ENCODE data around the gene TMEM106C. TPM values are rescaled to one million over a fixed set of nuclear protein-coding genes. Genes with fewer than 3 reads are reported as not detected.
A peak's percentile ranks its signal among the peaks of the same experiment; 100 is the strongest.

TMEM106C gene
- total RNA-seq, 1 experiment from 2014 or later = 48.3 TPM

DNA sequence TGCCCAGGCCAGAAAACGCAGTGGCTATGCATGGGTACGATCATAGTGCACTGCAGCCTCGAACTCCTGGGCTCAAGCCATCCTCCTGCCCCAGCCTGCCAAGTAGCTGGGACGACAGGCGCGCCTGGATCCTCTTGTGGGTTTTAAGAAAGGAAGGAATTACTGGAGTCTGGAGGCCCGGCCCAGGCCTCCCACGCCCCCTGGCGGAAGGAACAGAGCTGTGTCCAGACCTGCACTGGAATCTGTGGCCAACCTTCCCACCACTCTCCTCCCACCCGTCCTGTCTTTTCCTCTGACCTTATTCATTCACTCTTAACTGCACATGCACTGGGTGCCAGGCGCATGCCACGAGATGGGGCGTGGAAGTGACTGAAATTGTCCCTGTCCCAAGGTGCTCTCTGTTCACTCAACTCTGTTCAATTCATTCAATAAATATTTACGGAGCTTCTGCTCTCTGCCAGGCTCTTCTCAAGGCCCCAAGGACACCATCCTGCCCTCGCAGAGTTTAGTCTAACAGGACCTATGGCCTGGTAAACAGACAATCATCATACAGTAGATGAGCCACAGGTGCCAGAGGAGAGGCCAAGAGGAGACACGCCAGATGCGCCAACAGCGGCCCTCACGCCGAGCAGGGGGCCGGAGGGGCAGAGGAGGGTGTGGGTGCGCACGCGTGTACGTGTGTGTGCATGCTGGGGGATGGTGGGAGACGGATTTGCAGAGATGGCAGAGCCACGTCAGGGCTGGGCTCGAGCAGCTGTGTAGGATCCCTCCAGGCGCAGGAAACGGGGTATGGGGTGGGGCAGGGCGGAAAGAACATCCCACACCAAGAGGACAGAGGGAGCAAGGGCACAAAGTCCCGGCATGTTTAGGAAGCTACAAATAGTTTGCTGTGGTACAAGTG, 13.7 kb upstream of the TMEM106C start (continued):
- TF ChIP-seq, protein P1, sequence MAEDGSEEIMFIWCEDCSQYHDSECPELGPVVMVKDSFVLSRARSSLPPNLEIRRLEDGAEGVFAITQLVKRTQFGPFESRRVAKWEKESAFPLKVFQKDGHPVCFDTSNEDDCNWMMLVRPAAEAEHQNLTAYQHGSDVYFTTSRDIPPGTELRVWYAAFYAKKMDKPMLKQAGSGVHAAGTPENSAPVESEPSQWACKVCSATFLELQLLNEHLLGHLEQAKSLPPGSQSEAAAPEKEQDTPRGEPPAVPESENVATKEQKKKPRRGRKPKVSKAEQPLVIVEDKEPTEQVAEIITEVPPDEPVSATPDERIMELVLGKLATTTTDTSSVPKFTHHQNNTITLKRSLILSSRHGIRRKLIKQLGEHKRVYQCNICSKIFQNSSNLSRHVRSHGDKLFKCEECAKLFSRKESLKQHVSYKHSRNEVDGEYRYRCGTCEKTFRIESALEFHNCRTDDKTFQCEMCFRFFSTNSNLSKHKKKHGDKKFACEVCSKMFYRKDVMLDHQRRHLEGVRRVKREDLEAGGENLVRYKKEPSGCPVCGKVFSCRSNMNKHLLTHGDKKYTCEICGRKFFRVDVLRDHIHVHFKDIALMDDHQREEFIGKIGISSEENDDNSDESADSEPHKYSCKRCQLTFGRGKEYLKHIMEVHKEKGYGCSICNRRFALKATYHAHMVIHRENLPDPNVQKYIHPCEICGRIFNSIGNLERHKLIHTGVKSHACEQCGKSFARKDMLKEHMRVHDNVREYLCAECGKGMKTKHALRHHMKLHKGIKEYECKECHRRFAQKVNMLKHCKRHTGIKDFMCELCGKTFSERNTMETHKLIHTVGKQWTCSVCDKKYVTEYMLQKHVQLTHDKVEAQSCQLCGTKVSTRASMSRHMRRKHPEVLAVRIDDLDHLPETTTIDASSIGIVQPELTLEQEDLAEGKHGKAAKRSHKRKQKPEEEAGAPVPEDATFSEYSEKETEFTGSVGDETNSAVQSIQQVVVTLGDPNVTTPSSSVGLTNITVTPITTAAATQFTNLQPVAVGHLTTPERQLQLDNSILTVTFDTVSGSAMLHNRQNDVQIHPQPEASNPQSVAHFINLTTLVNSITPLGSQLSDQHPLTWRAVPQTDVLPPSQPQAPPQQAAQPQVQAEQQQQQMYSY (CRISPR knock-in tag; IDR thresholded peaks at IDR 0.05) = no peak
- no peak for TF ChIP-seq ZNF423 (CRISPR knock-in tag; IDR thresholded peaks at IDR 0.05)
- no peak for TF ChIP-seq NR2C2 (CRISPR knock-in tag; IDR thresholded peaks at IDR 0.05)
- TF ChIP-seq NFYB (CRISPR knock-in tag; conservative IDR thresholded peaks at IDR 0.05; ENCODE audit: low read depth) = no peak
- TF ChIP-seq, protein P2, sequence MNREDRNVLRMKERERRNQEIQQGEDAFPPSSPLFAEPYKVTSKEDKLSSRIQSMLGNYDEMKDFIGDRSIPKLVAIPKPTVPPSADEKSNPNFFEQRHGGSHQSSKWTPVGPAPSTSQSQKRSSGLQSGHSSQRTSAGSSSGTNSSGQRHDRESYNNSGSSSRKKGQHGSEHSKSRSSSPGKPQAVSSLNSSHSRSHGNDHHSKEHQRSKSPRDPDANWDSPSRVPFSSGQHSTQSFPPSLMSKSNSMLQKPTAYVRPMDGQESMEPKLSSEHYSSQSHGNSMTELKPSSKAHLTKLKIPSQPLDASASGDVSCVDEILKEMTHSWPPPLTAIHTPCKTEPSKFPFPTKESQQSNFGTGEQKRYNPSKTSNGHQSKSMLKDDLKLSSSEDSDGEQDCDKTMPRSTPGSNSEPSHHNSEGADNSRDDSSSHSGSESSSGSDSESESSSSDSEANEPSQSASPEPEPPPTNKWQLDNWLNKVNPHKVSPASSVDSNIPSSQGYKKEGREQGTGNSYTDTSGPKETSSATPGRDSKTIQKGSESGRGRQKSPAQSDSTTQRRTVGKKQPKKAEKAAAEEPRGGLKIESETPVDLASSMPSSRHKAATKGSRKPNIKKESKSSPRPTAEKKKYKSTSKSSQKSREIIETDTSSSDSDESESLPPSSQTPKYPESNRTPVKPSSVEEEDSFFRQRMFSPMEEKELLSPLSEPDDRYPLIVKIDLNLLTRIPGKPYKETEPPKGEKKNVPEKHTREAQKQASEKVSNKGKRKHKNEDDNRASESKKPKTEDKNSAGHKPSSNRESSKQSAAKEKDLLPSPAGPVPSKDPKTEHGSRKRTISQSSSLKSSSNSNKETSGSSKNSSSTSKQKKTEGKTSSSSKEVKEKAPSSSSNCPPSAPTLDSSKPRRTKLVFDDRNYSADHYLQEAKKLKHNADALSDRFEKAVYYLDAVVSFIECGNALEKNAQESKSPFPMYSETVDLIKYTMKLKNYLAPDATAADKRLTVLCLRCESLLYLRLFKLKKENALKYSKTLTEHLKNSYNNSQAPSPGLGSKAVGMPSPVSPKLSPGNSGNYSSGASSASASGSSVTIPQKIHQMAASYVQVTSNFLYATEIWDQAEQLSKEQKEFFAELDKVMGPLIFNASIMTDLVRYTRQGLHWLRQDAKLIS (CRISPR knock-in tag; IDR thresholded peaks at IDR 0.05; ENCODE audit: borderline replicate concordance) = no peak
- no peak for TF ChIP-seq ZNF219 (CRISPR knock-in tag; IDR thresholded peaks at IDR 0.05; ENCODE audit: borderline replicate concordance)
- TF ChIP-seq, protein P3, sequence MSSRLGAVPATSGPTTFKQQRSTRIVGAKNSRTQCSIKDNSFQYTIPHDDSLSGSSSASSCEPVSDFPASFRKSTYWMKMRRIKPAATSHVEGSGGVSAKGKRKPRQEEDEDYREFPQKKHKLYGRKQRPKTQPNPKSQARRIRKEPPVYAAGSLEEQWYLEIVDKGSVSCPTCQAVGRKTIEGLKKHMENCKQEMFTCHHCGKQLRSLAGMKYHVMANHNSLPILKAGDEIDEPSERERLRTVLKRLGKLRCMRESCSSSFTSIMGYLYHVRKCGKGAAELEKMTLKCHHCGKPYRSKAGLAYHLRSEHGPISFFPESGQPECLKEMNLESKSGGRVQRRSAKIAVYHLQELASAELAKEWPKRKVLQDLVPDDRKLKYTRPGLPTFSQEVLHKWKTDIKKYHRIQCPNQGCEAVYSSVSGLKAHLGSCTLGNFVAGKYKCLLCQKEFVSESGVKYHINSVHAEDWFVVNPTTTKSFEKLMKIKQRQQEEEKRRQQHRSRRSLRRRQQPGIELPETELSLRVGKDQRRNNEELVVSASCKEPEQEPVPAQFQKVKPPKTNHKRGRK (CRISPR knock-in tag; IDR thresholded peaks at IDR 0.05; ENCODE audit: borderline replicate concordance) = no peak
- TF ChIP-seq, protein P4, sequence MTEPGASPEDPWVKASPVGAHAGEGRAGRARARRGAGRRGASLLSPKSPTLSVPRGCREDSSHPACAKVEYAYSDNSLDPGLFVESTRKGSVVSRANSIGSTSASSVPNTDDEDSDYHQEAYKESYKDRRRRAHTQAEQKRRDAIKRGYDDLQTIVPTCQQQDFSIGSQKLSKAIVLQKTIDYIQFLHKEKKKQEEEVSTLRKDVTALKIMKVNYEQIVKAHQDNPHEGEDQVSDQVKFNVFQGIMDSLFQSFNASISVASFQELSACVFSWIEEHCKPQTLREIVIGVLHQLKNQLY (CRISPR knock-in tag; IDR thresholded peaks at IDR 0.05) = no peak
- no peak for TF ChIP-seq ETV6 (CRISPR knock-in tag; IDR thresholded peaks at IDR 0.05)
- TF ChIP-seq, protein P5, sequence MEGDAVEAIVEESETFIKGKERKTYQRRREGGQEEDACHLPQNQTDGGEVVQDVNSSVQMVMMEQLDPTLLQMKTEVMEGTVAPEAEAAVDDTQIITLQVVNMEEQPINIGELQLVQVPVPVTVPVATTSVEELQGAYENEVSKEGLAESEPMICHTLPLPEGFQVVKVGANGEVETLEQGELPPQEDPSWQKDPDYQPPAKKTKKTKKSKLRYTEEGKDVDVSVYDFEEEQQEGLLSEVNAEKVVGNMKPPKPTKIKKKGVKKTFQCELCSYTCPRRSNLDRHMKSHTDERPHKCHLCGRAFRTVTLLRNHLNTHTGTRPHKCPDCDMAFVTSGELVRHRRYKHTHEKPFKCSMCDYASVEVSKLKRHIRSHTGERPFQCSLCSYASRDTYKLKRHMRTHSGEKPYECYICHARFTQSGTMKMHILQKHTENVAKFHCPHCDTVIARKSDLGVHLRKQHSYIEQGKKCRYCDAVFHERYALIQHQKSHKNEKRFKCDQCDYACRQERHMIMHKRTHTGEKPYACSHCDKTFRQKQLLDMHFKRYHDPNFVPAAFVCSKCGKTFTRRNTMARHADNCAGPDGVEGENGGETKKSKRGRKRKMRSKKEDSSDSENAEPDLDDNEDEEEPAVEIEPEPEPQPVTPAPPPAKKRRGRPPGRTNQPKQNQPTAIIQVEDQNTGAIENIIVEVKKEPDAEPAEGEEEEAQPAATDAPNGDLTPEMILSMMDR (IDR thresholded peaks at IDR 0.05) = peak; percentile 88
- no peak for TF ChIP-seq TP53 (CRISPR knock-in tag; IDR thresholded peaks at IDR 0.05)
- 0 out of 2 replicates have a peak, but pooled peaks have one; percentile 30 for TF ChIP-seq GABPB1 (CRISPR knock-in tag; IDR thresholded peaks at IDR 0.05)
- TF ChIP-seq RORB (CRISPR knock-in tag; IDR thresholded peaks at IDR 0.05) = no peak
- TF ChIP-seq FOXP1 (CRISPR knock-in tag; IDR thresholded peaks at IDR 0.05; ENCODE audit: borderline replicate concordance) = peak; percentile 16; the same call in 1 of the 2 replicates
- TF ChIP-seq HMGA2 (CRISPR knock-in tag; IDR thresholded peaks at IDR 0.05) = no peak
